HepG2 (cell line): ENCODE results near the gene SERPINB6. TPM values are rescaled to one million over a fixed set of nuclear protein-coding genes. Genes with fewer than 3 reads are reported as not detected.

Source experiments
- AKAP8 ChIP-seq: sonication (generic); formaldehyde crosslinking; IDR thresholded peaks from 2 replicates; pipeline ENCODE4 v1.5.1; 2020; ENCODE audit warnings: mild to moderate bottlenecking, missing genetic modification reagents
- ATM ChIP-seq: fragments of 450-650 bp; IDR thresholded peaks from 2 replicates; pipeline ENCODE4 v1.7.1; 2017; ENCODE audit warnings: mild to moderate bottlenecking, borderline replicate concordance
- ATRX ChIP-seq: sonication (generic); formaldehyde crosslinking; IDR thresholded peaks from 2 replicates; pipeline ENCODE4 v1.4.0; 2020; ENCODE audit warnings: missing genetic modification reagents, borderline replicate concordance
- BRCA1 ChIP-seq: sonication (generic); formaldehyde crosslinking; IDR thresholded peaks from 2 replicates; pipeline ENCODE4 v1.4.0; 2020; ENCODE audit warnings: missing genetic modification reagents
- GATAD2A ChIP-seq: IDR thresholded peaks from 2 replicates; pipeline ENCODE4 v1.6.1; 2016
- GPBP1L1 ChIP-seq: sonication (generic); formaldehyde crosslinking; IDR thresholded peaks from 2 replicates; pipeline ENCODE4 v1.5.0; 2020; ENCODE audit warnings: mild to moderate bottlenecking, missing genetic modification reagents
- HDAC6 ChIP-seq: fragments of 200-600 bp; sonication (generic); IDR thresholded peaks from 2 replicates; pipeline ENCODE4 v1.7.0; 2017; ENCODE audit warnings: mild to moderate bottlenecking, antibody characterized with exemption, low read length, low read depth
- HES4 ChIP-seq: sonication (generic); formaldehyde crosslinking; IDR thresholded peaks from 2 replicates; pipeline ENCODE4 v1.9.0; 2021; ENCODE audit warnings: mild to moderate bottlenecking, missing genetic modification reagents, borderline replicate concordance
- KDM3A ChIP-seq: IDR thresholded peaks from 2 replicates; pipeline ENCODE4 v1.6.1; 2018; ENCODE audit warnings: low read depth, missing compliant biosample characterization
- MLX ChIP-seq: IDR thresholded peaks from 2 replicates; pipeline ENCODE4 v1.6.1; 2016
- MTA1 ChIP-seq: sonication (generic); formaldehyde crosslinking; IDR thresholded peaks from 2 replicates; pipeline ENCODE4 v1.4.0; 2020; ENCODE audit warnings: missing genetic modification reagents, mild to moderate bottlenecking, borderline replicate concordance
- MYC ChIP-seq: sonication (generic); formaldehyde crosslinking; IDR thresholded peaks from 2 replicates; pipeline ENCODE4 v1.9.0; 2021; ENCODE audit warnings: missing genetic modification reagents, borderline replicate concordance
- MYNN ChIP-seq: sonication (generic); formaldehyde crosslinking; IDR thresholded peaks from 2 replicates; pipeline ENCODE4 v1.4.0; 2020; ENCODE audit warnings: mild to moderate bottlenecking, low read depth, missing genetic modification reagents
- NR0B2 ChIP-seq: sonication (generic); formaldehyde crosslinking; IDR thresholded peaks from 2 replicates; pipeline ENCODE4 v1.4.0; 2020; ENCODE audit warnings: mild to moderate bottlenecking, missing genetic modification reagents
- NR2C2 ChIP-seq: sonication (generic); formaldehyde crosslinking; IDR thresholded peaks from 2 replicates; pipeline ENCODE4 v1.4.0; 2020; ENCODE audit warnings: missing genetic modification reagents, mild to moderate bottlenecking, moderate library complexity, borderline replicate concordance
- PAWR ChIP-seq: sonication (generic); formaldehyde crosslinking; IDR thresholded peaks from 2 replicates; pipeline ENCODE4 v1.4.0; 2020; ENCODE audit warnings: missing genetic modification reagents, mild to moderate bottlenecking, borderline replicate concordance
- ZBTB1 ChIP-seq: sonication (generic); formaldehyde crosslinking; IDR thresholded peaks from 2 replicates; pipeline ENCODE4 v1.4.0; 2020; ENCODE audit warnings: missing genetic modification reagents, borderline replicate concordance
- ZBTB20 ChIP-seq: sonication (generic); formaldehyde crosslinking; IDR thresholded peaks from 2 replicates; pipeline ENCODE4 v1.8.1; 2023; ENCODE audit warnings: missing genetic modification reagents, low read depth, mild to moderate bottlenecking, borderline replicate concordance
- ZNF263 ChIP-seq: sonication (generic); formaldehyde crosslinking; IDR thresholded peaks from 2 replicates; pipeline ENCODE4 v1.4.0; 2020; ENCODE audit warnings: missing genetic modification reagents
- ZNF3 ChIP-seq: IDR thresholded peaks from 2 replicates; pipeline ENCODE4 v1.7.0; 2017; ENCODE audit warnings: inconsistent platforms
- ZNF33B ChIP-seq: sonication (generic); formaldehyde crosslinking; IDR thresholded peaks from 2 replicates; pipeline ENCODE4 v1.5.1; 2020; ENCODE audit warnings: mild to moderate bottlenecking, missing genetic modification reagents
- ZNF598 ChIP-seq: sonication (generic); formaldehyde crosslinking; IDR thresholded peaks from 2 replicates; pipeline ENCODE4 v1.5.1; 2020; ENCODE audit warnings: mild to moderate bottlenecking, missing genetic modification reagents, borderline replicate concordance
- ZNF678 ChIP-seq: sonication (generic); formaldehyde crosslinking; IDR thresholded peaks from 2 replicates; pipeline ENCODE4 v1.4.0; 2020; ENCODE audit warnings: mild to moderate bottlenecking, missing genetic modification reagents
- ZNF75D ChIP-seq: sonication (generic); formaldehyde crosslinking; IDR thresholded peaks from 2 replicates; pipeline ENCODE4 v1.8.1; 2023; ENCODE audit warnings: missing genetic modification reagents, mild to moderate bottlenecking, borderline replicate concordance
- ZNF766 ChIP-seq: sonication (generic); formaldehyde crosslinking; IDR thresholded peaks from 2 replicates; pipeline ENCODE4 v1.5.0; 2020; ENCODE audit warnings: missing genetic modification reagents, borderline replicate concordance
- ZNF777 ChIP-seq: sonication (generic); formaldehyde crosslinking; IDR thresholded peaks from 2 replicates; pipeline ENCODE4 v1.4.0; 2020; ENCODE audit warnings: missing genetic modification reagents
- polyA plus RNA-seq, 8 experiments: library from polyadenylated mRNA; depleted of rRNA in 3 of 8; stranded (reverse) in 7 of 8; unstranded in 1 of 8; fragments of >200 nt; fragmentation: Illumina TruSeq in 4 of 8; extraction: Trizol in 4 of 8; gene quantifications; 2 replicates each; pipeline versions ENCODE4 v1.2.1 to v1.2.3, GENCODE V29; 2011 to 2016; ENCODE audit warnings: low read depth in 4 of 8, missing spikeins in 1 of 8, mixed read lengths in 1 of 8; ENCODE audit not compliant: insufficient read depth in 1 of 8
- total RNA-seq, 5 experiments: library from RNA; depleted of rRNA; stranded (reverse); fragments of >200 nt; fragmentation: Illumina TruSeq; extraction: Trizol; gene quantifications; 2 replicates each; pipeline ENCODE4 v1.2.3, GENCODE V29; 2016; ENCODE audit warnings: low read depth in 1 of 5

Gene SERPINB6
- total and polyA plus RNA-seq, 2 of the 13 experiments (the other 11 are each of a cell fraction or from before 2014, with no cell fraction given): 38.2 to 61.3 TPM

DNA sequence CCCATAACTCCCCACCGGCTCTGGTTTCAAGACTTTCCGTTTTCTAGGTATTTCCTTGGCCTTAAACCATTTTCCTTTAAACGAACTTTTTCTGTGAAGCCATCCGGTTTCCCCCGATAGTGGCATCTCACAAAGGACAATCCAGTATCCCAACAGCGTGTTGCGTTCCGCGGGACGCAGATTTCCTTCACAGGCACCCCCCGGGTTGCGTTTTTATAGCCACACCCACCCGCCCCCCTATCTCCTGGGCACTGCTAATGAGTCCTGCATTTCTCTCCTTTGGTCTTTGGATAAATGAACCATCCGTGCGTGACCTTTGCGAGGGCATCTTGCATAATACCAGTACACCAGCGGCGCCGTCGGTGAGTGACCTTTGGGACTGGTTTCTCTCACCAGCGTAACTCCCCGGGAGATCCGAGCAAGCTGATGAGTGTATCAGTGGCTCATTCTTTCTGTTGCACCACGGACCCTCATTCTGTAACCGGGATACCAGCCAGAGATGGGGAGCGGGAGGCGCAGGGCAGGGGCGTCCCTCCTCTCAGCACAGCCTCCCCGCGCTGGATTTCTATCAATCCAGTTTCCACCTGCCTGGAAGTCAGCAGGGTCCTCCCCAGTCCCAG is 27.7 kb upstream of the SERPINB6 start (continued):
- TF ChIP-seq MYNN (CRISPR knock-in tag) (peak; percentile 44; the same call in 1 of the 2 replicates), ATRX (CRISPR knock-in tag) (no peak), ZNF678 (no peak), ZNF598 (CRISPR knock-in tag) (no peak), ZNF766 (peak; percentile 94), ATM (no peak), ZNF263 (peak; percentile 71; the same call in 1 of the 2 replicates), ZBTB20 (CRISPR knock-in tag) (no peak), NR2C2 (CRISPR knock-in tag) (peak; percentile 95), GATAD2A (CRISPR knock-in tag) (peak; percentile 88), MLX (CRISPR knock-in tag) (peak; percentile 77), AKAP8 (CRISPR knock-in tag) (no peak), GPBP1L1 (no peak), HDAC6 (no peak), KDM3A (peak; percentile 93), MTA1 (CRISPR knock-in tag) (peak; percentile 57; the same call in 1 of the 2 replicates), ZNF33B (CRISPR knock-in tag) (no peak; the same call in 1 of the 2 replicates), NR0B2 (no peak), ZBTB1 (0 out of 2 replicates have a peak, but pooled peaks have one; percentile 81), MYC (CRISPR knock-in tag) (peak; percentile 33; the same call in 1 of the 2 replicates), ZNF777 (CRISPR knock-in tag) (peak; percentile 96), PAWR (CRISPR knock-in tag) (no peak), ZNF3 (no peak), BRCA1 (CRISPR knock-in tag) (0 out of 2 replicates have a peak, but pooled peaks have one; percentile 44), ZNF75D (no peak), HES4 (CRISPR knock-in tag) (peak; percentile 90)
